Cardiac muscle cell (in vitro differentiated cells and primary cell): ENCODE data around the gene SERPINB3. TPM values are rescaled to one million over a fixed set of nuclear protein-coding genes. Genes with fewer than 3 reads are reported as not detected.

Experiments
- DNase-seq, 2 donors: peaks; one replicate each; pipeline versions ENCODE4 v3.0.0 to v3.0.0-alpha.2; 2010 to 2017; ENCODE audit warnings: low read depth in 1 of 2, low spot score in 1 of 2
- H3K27ac ChIP-seq: fragments of 200-600 bp; sonication (generic); 2 replicates; pipeline ENCODE4 v1.5.1; 2016
- H3K27me3 ChIP-seq: fragments of 200-600 bp; sonication (generic); 2 replicates; pipeline ENCODE4 v1.6.0; 2016; ENCODE audit warnings: control low read depth
- H3K36me3 ChIP-seq: fragments of 200-600 bp; sonication (generic); 2 replicates; pipeline ENCODE4 v1.5.1; 2016; ENCODE audit warnings: control low read depth
- H3K4me1 ChIP-seq: fragments of 200-600 bp; sonication (generic); 2 replicates; pipeline ENCODE4 v1.8.1; 2017; ENCODE audit warnings: low read depth, mild to moderate bottlenecking, mixed run types
- H3K4me3 ChIP-seq: fragments of 200-600 bp; sonication (generic); 2 replicates; pipeline ENCODE4 v1.5.1; 2016; ENCODE audit warnings: mild to moderate bottlenecking
- H3K9me3 ChIP-seq: fragments of 200-600 bp; sonication (generic); 2 replicates; pipeline ENCODE4 v1.5.1; 2017; ENCODE audit warnings: low read depth, mild to moderate bottlenecking, control low read depth
- polyA plus RNA-seq: library from polyadenylated mRNA; unstranded; fragments of >200 nt; fragmentation: Nextera tagmentation; extraction: Ambion mirVana; gene quantifications from 2 replicates; pipeline ENCODE4 v1.2.1, GENCODE V29; 2016
- total RNA-seq: library from RNA; depleted of rRNA; stranded (reverse); fragments of >200 nt; gene quantifications from 2 replicates; pipeline ENCODE4 v1.2.3, GENCODE V29; 2016
- TF ChIP-seq, protein P1 (sequence below): IDR thresholded peaks from 2 replicates; pipeline ENCODE4 v1.5.1; 2012; ENCODE audit warnings: low read depth, mild to moderate bottlenecking, low read length

Gene SERPINB3
- total and polyA plus RNA-seq, 2 experiments from 2014 or later: not detected

DNA sequence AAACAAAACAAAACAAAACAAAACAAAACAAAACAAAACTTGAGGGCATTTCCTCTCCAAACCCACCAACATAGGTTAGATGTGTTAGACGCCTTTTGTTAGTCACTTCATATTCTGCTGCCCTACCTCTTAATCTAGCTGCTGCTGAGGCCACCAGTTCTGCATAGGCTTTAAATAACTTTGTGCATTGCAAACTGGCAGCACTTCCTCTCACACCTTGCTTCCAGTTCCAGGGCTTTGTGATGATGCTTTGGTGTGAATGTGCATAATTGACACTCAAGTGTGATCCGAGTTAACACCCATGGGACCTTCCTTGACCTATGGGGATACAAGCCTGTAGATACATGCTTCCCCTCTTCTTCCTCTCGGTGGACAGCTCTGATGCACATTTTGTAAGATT is 38.8 kb upstream of the SERPINB3 start:
- Histone ChIP-seq H3K9me3 (no peaks in the 10 kb centered on the region), H3K27ac (no peak overlapping the region), H3K4me3 (no peak overlapping the region), H3K36me3 (no peaks in the 10 kb centered on the region), H3K4me1 (no peaks in the 10 kb centered on the region), H3K27me3 (no peaks in the 10 kb centered on the region)
- no peak for DNase-seq
- TF ChIP-seq, protein P1, sequence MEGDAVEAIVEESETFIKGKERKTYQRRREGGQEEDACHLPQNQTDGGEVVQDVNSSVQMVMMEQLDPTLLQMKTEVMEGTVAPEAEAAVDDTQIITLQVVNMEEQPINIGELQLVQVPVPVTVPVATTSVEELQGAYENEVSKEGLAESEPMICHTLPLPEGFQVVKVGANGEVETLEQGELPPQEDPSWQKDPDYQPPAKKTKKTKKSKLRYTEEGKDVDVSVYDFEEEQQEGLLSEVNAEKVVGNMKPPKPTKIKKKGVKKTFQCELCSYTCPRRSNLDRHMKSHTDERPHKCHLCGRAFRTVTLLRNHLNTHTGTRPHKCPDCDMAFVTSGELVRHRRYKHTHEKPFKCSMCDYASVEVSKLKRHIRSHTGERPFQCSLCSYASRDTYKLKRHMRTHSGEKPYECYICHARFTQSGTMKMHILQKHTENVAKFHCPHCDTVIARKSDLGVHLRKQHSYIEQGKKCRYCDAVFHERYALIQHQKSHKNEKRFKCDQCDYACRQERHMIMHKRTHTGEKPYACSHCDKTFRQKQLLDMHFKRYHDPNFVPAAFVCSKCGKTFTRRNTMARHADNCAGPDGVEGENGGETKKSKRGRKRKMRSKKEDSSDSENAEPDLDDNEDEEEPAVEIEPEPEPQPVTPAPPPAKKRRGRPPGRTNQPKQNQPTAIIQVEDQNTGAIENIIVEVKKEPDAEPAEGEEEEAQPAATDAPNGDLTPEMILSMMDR: no peak

DNA sequence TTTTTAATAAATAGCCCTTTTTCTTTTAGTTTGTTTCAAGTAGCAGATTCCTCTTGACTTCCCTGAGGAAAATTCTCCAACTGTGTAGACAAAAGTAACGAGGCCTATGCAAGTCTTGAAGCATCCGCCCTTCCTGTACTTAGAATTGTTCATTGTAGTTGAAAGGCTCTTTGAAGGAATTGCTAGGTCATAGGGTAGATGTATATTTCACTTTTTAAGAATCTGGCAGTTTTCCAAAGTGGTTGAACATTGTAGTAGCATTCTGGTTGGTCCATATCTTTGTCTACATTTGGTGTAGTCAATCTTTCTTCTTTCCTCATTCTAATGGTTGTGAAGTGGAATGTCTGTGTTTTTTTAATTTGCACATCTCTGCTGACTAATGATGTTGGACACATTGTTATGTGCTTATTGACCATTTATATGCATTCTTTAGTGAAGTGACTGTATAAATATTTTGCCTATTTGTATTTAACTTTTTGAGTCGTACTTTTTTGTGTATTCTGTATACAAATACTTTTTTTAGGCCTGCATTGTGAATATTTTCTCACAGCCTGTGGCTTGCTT is 35.5 kb upstream of the SERPINB3 start:
- TF ChIP-seq, protein P1: no peak
- no peak for DNase-seq

DNA sequence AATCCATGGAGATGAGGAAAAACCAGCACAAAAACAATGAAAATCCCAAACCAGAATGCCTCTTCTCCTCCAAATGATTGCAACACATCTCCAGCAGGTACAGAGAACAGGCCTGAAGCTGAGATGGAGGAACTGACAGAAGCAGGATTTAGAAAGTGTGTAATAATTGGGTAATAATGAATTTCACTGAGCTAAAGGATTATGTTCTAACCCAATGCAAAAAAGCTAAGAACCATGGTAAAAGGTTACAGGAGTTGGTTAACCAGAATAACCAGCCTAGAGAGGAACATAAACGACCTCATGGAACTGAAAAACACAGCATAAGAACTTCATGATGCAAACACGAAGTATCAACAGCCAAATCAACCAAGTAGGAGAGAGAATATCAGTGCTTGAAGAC is 27.4 kb upstream of the SERPINB3 start:
- no peak for DNase-seq
- Histone ChIP-seq H3K4me1 (no peaks in the 10 kb centered on the region), H3K36me3 (no peaks in the 10 kb centered on the region), H3K9me3 (no peaks in the 10 kb centered on the region), H3K27ac (no peak overlapping the region), H3K4me3 (no peak overlapping the region), H3K27me3 (no peaks in the 10 kb centered on the region)
- TF ChIP-seq, protein P1: no peak

More for the DNA sequence above, 35.5 kb upstream of the SERPINB3 start:
- Histone ChIP-seq H3K4me3 (no peak overlapping the region), H3K4me1 (no peaks in the 10 kb centered on the region), H3K36me3 (no peaks in the 10 kb centered on the region), H3K9me3 (no peaks in the 10 kb centered on the region), H3K27me3 (no peaks in the 10 kb centered on the region), H3K27ac (no peak overlapping the region)

DNA sequence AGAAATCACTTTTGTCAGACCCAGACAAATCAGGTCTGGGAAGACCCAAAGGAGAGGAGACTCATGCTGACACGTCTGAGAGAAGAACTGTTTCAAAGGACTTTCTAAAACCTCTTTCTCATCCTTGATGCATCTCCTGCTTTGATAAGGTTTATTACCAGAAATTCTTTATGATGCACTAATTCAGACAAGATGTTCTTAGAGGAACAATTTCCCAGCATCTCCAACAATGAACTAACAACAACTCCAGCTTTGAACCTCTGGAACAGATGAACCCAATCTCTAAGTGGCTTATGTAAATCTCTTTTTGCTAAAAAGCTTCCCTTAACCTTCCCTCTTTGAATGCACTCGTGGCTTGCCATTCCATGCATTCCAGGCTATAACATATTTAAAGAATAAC is 25.2 kb upstream of the SERPINB3 start:
- H3K36me3 ChIP-seq: no peaks in the 10 kb centered on the region
- H3K4me1 ChIP-seq: peaks cover 3% of the 10 kb centered on the region
- no peaks in the 10 kb centered on the region for H3K9me3 ChIP-seq
- no peaks in the 10 kb centered on the region for H3K27me3 ChIP-seq
- TF ChIP-seq, protein P1: no peak
- no peak for DNase-seq
- no peak overlapping the region for H3K27ac ChIP-seq
- H3K4me3 ChIP-seq: no peak overlapping the region

DNA sequence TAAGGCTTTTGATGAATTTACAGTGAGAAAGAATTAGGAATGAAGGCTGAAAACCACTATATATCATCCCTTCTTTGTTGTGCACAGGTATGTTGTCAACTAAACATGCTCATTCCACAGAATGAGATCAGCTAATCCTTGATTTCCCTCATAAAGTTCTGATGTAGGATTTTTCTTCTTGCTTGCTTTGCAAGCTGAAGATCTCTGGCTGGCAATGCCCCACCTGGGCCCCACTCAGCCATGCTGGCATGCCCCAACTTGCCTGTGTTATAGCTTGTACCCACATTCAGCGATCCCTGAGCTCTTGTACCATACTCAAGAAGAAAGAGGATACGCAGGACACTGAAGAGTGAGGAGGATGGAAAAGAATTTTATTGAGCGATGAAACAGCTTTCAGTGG is 23.0 kb upstream of the SERPINB3 start:
- Histone ChIP-seq H3K9me3 (no peaks in the 10 kb centered on the region), H3K4me1 (peaks cover 3% of the 10 kb centered on the region), H3K36me3 (no peaks in the 10 kb centered on the region), H3K27ac (no peak overlapping the region), H3K4me3 (no peak overlapping the region), H3K27me3 (no peaks in the 10 kb centered on the region)
- DNase-seq: no peak
- TF ChIP-seq, protein P1: no peak
